Measurements from ENCODE around the gene LURAP1L.

The LURAP1L gene

DNA sequence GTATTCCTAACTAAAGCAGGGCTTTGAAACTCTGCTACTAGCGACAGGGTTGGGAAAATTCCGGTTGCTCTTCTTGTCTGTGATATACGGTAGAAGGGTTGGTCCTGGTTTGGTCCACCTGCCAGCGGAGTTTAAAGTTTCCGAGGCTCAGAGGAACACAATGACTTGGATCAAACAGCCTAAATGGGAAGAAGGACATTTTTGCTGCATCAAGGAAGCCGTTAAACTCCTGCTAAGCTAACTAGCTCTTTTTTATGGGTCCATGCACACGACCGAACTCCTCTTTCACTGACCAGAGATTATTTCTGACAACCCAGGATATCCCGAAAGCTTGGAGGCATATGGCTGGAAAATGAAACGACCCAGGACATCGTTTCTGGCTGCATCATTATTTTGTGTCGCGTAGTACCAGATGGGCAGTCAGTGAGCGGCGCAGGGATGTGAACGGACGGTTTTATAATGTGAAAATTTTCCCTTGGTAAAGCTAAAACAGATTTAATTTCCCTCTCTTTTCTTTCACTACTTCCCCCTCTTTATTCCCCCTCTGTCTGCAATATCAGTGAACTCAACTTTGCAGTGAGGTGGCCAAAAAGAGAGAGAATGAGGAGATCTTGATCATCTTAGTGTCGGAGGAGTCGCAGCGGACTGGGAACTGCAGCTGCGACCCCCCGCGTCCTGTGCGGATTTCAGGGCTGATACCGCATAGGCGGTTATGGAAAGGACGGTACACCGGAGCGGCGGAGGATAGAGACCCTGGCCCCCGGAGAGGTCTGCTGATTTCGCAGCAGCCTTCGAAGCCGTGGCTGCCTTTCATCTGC lies at the start of gene LURAP1L:
Gene LURAP1L (plus strand): TSS at position 160 of the 818 bp plus-strand sequence. CDS start 696 bp downstream, outside the sequence.
- peak; percentile 64 for DNase-seq

DNA sequence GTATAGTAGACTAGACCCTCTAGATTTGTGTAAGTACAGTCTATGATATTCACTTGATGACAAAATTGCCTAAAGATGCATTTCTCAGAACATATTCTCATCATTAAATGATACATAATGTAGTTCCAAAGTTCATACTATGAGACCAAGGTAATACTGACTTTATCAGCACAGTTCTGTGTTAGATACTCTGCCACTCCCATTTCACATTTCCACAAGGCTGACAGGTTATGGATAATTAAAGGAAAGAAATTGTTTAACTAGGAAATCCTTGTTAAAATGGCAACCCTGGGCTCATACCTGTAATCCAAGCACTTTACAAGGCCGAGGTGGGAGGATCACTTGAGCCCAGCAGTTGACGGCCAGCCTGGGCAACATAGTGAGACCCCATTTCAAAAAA lies 48.0 kb upstream of the LURAP1L start:
- no peak for DNase-seq

DNA sequence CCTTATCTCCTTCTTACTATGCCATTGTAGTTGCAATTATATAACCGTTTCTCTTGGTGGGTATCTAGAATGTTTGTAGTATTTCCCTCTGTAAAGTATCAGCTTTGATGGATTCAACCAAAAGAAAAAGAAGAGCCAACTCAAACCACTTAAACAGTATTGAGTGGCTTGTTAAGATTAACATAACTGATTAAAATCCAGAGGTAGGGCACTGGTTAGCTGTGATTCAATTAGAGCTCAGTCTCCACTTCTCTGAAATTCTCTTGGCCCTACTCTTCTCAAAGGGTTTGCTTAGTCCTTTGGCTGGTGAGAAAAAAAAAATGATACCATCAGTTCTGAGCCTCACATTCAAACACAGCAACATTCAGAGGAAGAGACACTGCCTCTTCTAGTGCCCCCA lies 44.6 kb upstream of the LURAP1L start:
- DNase-seq, result no peak

GRCh38 chr9:12730927-12731326 lies 43.9 kb upstream of the LURAP1L start:
- DNase-seq, result no peak

GRCh38 chr9:12732971-12733370 lies 41.8 kb upstream of the LURAP1L start:
- DNase-seq, result no peak

DNA sequence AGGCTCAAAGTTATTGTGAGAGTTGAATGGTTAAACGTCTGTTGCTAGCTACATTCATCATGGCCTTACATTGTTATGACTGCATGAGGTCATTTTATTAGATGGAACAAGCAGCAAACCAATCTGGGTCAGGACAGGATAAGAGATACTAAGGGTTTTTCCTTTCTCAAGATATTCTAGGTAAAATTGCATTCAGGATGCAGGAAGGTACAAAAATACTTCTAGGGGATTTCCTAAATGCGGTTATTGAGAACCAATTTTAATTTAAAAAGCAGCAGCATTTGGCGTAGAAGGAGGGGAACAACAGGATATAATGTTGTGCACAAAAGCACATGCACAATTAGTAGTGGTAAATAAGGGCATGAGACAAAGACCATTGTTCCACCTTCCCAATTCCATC lies 39.2 kb upstream of the LURAP1L start:
- DNase-seq, result peak; percentile 58

DNA sequence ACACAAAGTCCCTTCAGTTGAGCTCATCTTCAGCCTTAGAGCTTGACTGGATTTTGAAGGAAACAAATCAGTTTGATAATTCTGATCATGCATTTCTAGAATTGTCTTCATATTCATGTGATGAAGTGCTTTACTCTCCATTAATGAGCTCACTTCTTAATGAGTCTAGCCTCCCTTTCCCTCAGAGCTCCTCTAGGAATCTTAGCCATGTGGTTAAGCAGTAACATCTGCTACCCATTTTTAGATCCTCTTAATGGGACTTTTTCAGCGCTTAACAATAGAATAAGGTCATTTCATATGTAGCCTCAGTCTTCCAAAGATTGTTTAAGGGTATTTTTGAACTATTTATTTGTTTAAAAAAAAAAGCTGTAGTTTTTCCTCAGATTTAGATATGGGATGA lies 36.9 kb upstream of the LURAP1L start:
- DNase-seq, result no peak

GRCh38 chr9:12739014-12739652 lies 35.7 kb upstream of the LURAP1L start:
- DNase-seq, result no peak

DNA sequence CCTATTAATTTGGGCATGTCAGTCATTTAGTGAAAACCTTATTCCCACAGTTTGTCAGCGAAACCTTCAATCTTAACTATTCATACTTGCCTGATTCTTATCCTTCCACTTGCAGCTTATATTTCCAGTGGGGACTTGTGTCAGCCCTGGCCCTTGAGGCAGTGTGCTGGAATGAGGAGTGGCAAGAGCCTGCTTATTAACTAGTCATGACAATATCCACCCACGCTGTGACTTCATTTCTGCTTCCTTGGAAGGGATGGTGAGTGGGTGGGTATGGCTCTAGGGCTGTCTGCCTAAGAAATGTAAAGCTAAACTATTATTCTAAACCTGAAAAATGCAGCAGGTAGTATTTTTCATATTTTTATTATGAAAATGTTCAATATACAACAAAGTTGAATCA lies 34.0 kb upstream of the LURAP1L start:
- DNase-seq, result no peak

GRCh38 chr9:12748016-12748415 lies 26.8 kb upstream of the LURAP1L start:
- no peak for DNase-seq

GRCh38 chr9:12748954-12749353 lies 25.9 kb upstream of the LURAP1L start:
- DNase-seq, result no peak

DNA sequence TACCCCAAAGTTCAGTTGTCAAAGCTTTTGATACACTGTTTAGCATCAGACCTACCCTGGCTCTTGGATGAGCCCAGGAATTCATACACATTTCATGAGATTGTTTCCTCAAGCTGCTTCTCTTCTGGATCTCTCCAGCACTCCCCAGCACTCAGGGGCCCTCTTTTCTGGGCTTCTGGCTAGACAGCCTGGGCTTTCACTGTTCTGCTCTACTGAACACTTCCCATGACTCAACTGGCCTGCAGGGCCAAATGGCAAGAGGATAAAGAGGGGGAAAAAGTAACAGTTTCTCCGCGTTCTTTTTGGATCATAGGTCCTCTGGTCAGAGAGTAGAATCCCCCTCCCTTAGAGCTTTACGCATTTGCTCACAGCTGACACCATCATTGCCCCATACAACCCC lies 20.9 kb upstream of the LURAP1L start:
- no peak for DNase-seq

GRCh38 chr9:12759761-12760160 lies 15.1 kb upstream of the LURAP1L start:
- DNase-seq, result peak; percentile 75

- DNase-seq, result no peak
Measured at GRCh38 chr9:12760758-12761157, 14.1 kb upstream of the LURAP1L start.

DNA sequence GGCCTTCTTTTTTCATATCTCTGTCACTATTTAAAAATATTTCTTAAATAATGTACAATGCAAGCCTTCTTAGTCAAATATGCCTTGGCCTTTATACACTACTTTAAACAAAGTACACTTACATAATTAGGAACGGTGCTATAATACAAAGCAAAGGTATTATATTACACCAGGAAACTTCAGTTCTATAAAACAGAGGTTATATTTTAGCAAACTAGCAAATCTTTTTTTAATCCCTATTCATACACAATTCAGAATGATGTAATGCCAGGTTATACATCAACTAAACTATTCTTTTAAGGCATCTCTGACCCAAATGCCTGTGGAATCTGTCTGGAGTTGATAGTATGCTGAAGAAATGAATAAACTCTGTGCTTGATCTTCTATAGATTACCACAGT lies 10.7 kb upstream of the LURAP1L start:
- no peak for DNase-seq

- no peak for DNase-seq
Measured at GRCh38 chr9:12765088-12765798, 9.6 kb upstream of the LURAP1L start.

DNA sequence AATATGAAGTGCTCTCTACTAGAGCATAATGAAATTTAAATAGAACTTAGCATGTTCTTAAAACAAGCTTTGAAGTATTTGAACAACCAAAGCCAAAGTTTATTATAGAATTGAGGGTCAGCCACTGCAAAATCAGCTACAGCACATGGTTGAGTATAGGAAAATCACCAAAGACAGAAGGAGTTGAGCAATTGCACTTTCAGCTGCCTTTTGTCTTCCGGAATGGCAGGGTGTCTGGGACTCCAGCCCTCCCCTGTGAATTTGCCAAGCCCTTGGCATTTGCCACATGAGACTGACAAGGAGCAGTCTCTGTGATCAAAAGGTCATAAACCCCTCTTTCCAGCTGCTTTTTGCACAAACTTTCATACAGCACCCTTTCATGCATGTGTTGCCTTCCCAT lies 8.5 kb upstream of the LURAP1L start:
- DNase-seq, result no peak

DNA sequence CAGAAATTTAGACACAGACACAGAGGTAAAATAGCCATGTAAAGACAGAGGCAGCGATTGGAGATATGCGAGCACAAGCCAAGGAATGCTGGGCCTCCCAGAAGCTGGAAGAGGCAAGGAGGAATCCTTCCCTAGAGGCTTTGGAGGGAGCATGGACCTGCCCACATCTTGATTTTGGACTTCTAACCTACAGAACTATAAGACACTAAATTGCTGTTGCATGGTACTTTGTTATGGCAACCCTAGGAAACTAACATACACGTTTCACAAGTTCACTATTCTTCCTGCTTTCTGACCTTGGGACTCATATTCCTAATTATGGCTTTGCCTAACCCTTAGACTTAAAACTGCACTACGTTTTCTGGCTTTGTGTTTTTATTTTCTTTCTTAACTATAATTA lies 4.6 kb upstream of the LURAP1L start:
- DNase-seq, result no peak

DNA sequence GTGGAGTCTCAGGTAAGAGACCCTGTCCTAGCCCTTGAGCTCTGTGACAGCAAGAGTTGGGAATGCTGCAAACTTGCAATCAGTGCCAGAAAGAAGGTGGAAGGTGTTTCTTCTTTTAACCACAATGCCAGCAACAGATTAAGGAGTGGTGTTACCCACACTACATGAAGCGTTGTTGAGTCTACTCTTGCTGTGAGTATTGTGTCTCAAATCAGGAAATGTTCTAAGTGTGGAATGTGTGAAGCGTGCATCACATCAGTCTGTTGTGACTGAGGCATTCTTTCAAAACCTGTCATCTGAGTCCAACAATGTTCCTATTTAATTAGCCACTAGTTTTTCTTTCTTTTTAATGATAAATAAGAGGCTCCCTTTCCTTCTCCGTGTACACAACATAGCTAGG lies 2.9 kb upstream of the LURAP1L start:
- DNase-seq, result no peak

- no peak for DNase-seq
Measured at GRCh38 chr9:12773562-12773961, 1.3 kb upstream of the LURAP1L start.

- peak; percentile 81 for DNase-seq
Measured at GRCh38 chr9:12775679-12776512, 1.1 kb downstream of the LURAP1L start.

DNA sequence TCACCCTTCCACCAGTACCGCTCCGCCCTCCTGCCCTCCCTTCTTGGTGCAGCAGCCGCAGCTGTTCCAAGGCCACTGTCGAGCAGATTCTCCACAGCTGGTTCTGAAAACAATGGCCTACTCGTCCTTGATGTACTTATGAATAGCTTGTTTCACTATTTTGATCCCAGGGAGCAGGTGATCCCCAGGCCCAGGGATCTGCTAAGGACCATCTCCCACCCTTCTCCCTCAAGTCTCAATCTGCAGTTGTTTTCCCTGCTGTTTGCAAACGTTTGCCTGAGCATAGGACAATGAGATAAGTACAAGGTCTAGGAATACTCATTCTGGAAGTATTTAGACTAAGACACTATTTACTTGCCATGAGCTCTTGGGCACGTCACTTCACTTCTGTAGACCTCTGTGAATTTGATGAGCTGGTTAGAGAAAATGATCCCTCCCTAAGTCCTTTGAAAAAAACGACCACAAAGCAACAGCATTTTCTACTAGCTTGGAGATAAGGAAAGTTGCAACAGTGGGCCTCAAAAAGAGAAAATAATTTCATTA lies 1.8 kb downstream of the LURAP1L start:
- DNase-seq, result no peak

Measured in DMS153 (cell line).